Sigmoid colon (tissue), 7 donors: ENCODE data around the gene NCS1. TPM values are rescaled to one million over a fixed set of nuclear protein-coding genes. Genes with fewer than 3 reads are reported as not detected.

Experiments used
- DNase-seq: peaks from one replicate; pipeline ENCODE4 v3.0.0-alpha.2; 2019
- H3K27ac ChIP-seq, 4 donors: fragments of 200-600 bp; sonication (generic); one replicate each; pipeline ENCODE4 v1.5.1; 2016 to 2019; ENCODE audit warnings: mild to moderate bottlenecking in 1 of 4
- H3K27me3 ChIP-seq, 3 donors: fragments of 200-600 bp; sonication (generic); one replicate each; pipeline ENCODE4 v1.5.1; 2019; ENCODE audit warnings: mild to moderate bottlenecking in 1 of 3
- H3K36me3 ChIP-seq, 4 donors: fragments of 200-600 bp; sonication (generic); one replicate each; pipeline ENCODE4 v1.5.1; 2016 to 2019
- H3K4me1 ChIP-seq, 4 donors: fragments of 200-600 bp; sonication (generic); one replicate each; pipeline ENCODE4 v1.5.1; 2017 to 2019
- H3K4me3 ChIP-seq, 4 donors: fragments of 200-600 bp; sonication (generic); one replicate each; pipeline ENCODE4 v1.5.1; 2017 to 2019; ENCODE audit warnings: mild to moderate bottlenecking in 2 of 4, moderate library complexity in 1 of 4
- H3K9me3 ChIP-seq, 4 donors: fragments of 200-600 bp in 3 of 4; sonication (generic) in 3 of 4; one replicate each; pipeline versions ENCODE4 v1.5.1 to v1.6.1; 2013 to 2019
- EP300 ChIP-seq, 4 donors: sonication (generic); formaldehyde crosslinking; IDR thresholded peaks; one replicate each; pipeline ENCODE4 v1.6.1; 2017; ENCODE audit warnings: antibody characterized with exemption in 4 of 4
- POLR2A ChIP-seq, 2 donors: fragments of 450-650 bp; IDR thresholded peaks; one replicate each; pipeline ENCODE4 v1.6.1; 2016; ENCODE audit warnings: antibody characterized with exemption in 2 of 2, mild to moderate bottlenecking in 2 of 2, moderate library complexity in 2 of 2
- POLR2AphosphoS5 ChIP-seq, 4 donors: sonication (generic); formaldehyde crosslinking; IDR thresholded peaks; one replicate each; pipeline ENCODE4 v1.6.1; 2017; ENCODE audit warnings: antibody characterized with exemption in 4 of 4
- WGBS, 2 donors: extraction: QIAGEN DNeasy Blood & Tissue Kit; methylation state at CpG; one replicate each; pipeline ENCODE4 v1.1.7; 2013; 5-methylcytosine and 5-hydroxymethylcytosine counted together
- intact Hi-C: fragments of 100-400 bp; cut with DNase I; formaldehyde crosslinking; loops from one replicate; pipeline ENCODE4 v1.15.1; 2023
- polyA plus RNA-seq, 3 donors: library from polyadenylated mRNA; stranded (reverse); fragments of 200-250 nt; gene quantifications; one replicate each; pipeline ENCODE4 v1.2.3, GENCODE V29; 2013
- total RNA-seq, 4 donors: library from RNA; depleted of rRNA; stranded (reverse); fragments of >200 nt; gene quantifications; one replicate each; pipeline ENCODE4 v1.1.0, GENCODE V29; 2016
- TF ChIP-seq, protein P1 (sequence below), 4 experiments: fragments of 450-650 bp in 3 of 4; fragments of 200-600 bp in 1 of 4; IDR thresholded peaks; one replicate each; pipeline ENCODE4 v1.5.1; 2016 to 2019; ENCODE audit warnings: antibody characterized with exemption in 4 of 4, mild to moderate bottlenecking in 3 of 4, moderate library complexity in 2 of 4
- donor health status: healthy with polysubstance abuse.
- donor health status: Bipolar disorder and iron deficiency.
- donor health status: healthy.

NCS1 gene
- total and polyA plus RNA-seq, 7 donors = 0.69 to 133 (median 78.5) TPM

DNA sequence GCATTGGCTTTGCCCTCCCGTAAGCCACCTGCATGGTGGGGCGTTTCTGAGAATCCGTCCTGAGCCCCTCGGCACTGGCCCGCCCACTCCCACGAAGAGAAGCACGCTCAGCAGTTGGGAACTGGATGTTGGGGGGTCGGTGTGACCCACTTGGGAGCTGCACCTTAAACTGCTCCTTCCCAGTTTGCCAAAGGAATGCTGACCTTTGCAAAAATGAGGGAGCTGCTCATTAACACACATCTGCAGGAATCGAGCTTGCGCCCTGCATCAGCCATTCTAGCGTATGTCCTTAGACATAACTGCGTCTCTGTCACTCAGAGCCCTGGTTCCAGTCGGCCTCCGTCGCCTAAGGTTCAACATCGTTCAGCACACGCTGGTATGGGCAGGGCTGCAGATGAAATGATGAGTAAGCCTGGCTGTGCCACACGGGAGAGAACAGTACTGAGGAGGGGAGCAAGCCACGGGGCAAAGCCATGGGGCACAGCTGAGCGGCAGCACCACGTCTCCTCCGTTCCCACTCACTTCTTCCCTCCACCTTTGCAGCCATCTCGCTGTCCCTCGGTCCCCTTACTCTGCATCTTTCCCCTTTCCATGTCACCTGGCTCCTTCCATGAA, 28.8 kb upstream of the NCS1 start:
- Histone ChIP-seq H3K4me3 (peak overlapping the region in 2 of 4 donors; percentile 6 to 21), H3K27ac (peak overlapping the region in 3 of 4 donors; percentile 88 to 93 (median 90)), H3K27me3 (no peaks in the 10 kb centered on the region), H3K9me3 (no peaks in the 10 kb centered on the region), H3K4me1 (peaks cover 0 to 62% (median 52%) of the 10 kb centered on the region in 4 donors), H3K36me3 (no peaks in the 10 kb centered on the region)
- TF ChIP-seq POLR2AphosphoS5 (IDR thresholded peaks at IDR 0.05) = peak in 2 of 4 donors; percentile 5 to 12
- TF ChIP-seq, protein P1, sequence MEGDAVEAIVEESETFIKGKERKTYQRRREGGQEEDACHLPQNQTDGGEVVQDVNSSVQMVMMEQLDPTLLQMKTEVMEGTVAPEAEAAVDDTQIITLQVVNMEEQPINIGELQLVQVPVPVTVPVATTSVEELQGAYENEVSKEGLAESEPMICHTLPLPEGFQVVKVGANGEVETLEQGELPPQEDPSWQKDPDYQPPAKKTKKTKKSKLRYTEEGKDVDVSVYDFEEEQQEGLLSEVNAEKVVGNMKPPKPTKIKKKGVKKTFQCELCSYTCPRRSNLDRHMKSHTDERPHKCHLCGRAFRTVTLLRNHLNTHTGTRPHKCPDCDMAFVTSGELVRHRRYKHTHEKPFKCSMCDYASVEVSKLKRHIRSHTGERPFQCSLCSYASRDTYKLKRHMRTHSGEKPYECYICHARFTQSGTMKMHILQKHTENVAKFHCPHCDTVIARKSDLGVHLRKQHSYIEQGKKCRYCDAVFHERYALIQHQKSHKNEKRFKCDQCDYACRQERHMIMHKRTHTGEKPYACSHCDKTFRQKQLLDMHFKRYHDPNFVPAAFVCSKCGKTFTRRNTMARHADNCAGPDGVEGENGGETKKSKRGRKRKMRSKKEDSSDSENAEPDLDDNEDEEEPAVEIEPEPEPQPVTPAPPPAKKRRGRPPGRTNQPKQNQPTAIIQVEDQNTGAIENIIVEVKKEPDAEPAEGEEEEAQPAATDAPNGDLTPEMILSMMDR (IDR thresholded peaks at IDR 0.05) = no peak
- TF ChIP-seq POLR2A (IDR thresholded peaks at IDR 0.05) = no peak
- intact Hi-C loops = no loop called here
- 77 to 83% methylated on average over 24 of the region's 24 CpGs for WGBS, 2 donors
- no peak for DNase-seq

DNA sequence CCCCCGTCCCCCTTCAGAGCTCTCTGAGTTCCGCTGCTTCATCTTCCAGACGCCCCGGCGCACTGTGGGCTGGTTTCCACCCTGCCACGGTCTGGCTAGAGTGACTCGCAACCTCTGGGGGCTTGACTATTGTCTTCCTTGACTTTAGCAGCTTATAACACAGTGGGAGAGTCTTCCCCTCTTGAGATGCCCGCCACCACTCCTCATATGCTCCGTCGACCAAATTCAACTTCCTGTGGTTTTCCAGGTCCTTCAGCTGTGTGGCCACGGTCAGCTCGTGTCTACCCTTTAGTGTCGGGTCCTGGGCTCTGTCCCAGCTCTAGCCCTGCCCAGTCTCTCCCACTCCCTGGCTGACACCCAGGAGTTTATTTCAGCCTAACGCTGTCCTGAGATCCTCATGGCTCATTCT, 28.2 kb upstream of the NCS1 start:
- H3K27ac ChIP-seq = peak overlapping the region in 3 of 4 donors; percentile 88 to 93 (median 90)
- no peak for TF ChIP-seq POLR2A (IDR thresholded peaks at IDR 0.05)
- peak in 2 of 4 donors; percentile 34 to 47 for TF ChIP-seq POLR2AphosphoS5 (IDR thresholded peaks at IDR 0.05)
- H3K4me1 ChIP-seq = peaks cover 0 to 58% (median 47%) of the 10 kb centered on the region in 4 donors
- no peaks in the 10 kb centered on the region for H3K9me3 ChIP-seq
- H3K36me3 ChIP-seq = no peaks in the 10 kb centered on the region
- DNase-seq = peak; percentile 79
- 26 to 49% methylated on average over 14 of the region's 14 CpGs for WGBS, 2 donors
- H3K27me3 ChIP-seq = no peaks in the 10 kb centered on the region
- intact Hi-C loops = no loop called here
- H3K4me3 ChIP-seq = peak overlapping the region in 3 of 4 donors; percentile 0 to 21 (median 6)

DNA sequence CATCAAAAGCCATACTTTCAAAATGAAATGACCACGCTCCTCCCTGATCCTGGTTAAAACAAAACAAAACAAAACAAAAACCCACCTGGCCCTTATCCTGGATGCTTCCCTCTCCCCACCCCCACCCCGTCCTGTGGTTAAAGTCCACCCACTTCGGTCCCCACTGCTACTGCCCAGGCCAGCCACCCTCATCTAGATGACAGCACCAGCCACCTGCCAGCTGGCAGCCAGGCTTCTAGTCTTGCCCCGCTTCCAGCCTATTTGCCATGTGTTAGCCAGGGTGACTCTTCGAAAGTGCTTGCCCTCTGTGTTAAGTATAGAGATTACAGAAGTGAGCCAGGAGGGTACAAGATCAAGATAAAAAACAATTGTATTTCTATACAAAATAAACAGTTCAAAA, 27.5 kb upstream of the NCS1 start:
- Histone ChIP-seq H3K4me1 (peaks cover 0 to 50% (median 39%) of the 10 kb centered on the region in 4 donors), H3K27me3 (no peaks in the 10 kb centered on the region), H3K9me3 (no peaks in the 10 kb centered on the region), H3K4me3 (no peak overlapping the region), H3K36me3 (no peaks in the 10 kb centered on the region), H3K27ac (peak overlapping the region in 3 of 4 donors; percentile 88 to 93 (median 90))
- WGBS, 2 donors = 18 to 62% methylated on average over 4 to 5 of the region's 5 CpGs
- intact Hi-C loops = no loop called here
- no peak for DNase-seq
- TF ChIP-seq EP300 (IDR thresholded peaks at IDR 0.05) (no peak), POLR2A (IDR thresholded peaks at IDR 0.05) (no peak), POLR2AphosphoS5 (IDR thresholded peaks at IDR 0.05) (no peak)
- TF ChIP-seq, protein P1 (IDR thresholded peaks at IDR 0.05) = no peak

DNA sequence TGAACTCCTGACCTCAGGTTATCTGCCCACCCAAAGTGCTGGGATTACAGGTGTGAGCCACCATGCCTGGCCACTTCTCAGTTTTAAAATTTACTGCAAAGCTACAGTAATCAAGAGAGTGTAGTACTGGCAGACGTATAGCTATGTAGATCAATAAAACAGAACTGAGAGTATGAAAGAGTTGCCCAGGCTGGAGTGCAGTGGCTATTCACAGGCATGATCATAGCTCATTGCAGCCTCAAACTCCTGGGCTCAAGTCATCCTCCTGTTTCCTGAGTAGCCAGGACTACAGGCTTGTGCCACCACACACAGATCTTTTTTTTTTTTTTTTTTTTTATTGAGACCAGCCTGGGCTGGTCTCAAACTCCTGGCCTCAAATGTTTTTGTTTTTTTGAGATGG, 26.5 kb upstream of the NCS1 start:
- Histone ChIP-seq H3K4me3 (no peak overlapping the region), H3K36me3 (no peaks in the 10 kb centered on the region), H3K27ac (no peak overlapping the region), H3K27me3 (no peaks in the 10 kb centered on the region), H3K4me1 (peaks cover 0 to 42% (median 31%) of the 10 kb centered on the region in 4 donors), H3K9me3 (no peaks in the 10 kb centered on the region)
- 28 to 55% methylated on average over 1 of the region's 1 CpG for WGBS, 2 donors
- intact Hi-C loops = no loop called here
- no peak for DNase-seq
- TF ChIP-seq POLR2AphosphoS5 (IDR thresholded peaks at IDR 0.05) (no peak), EP300 (IDR thresholded peaks at IDR 0.05) (no peak), POLR2A (IDR thresholded peaks at IDR 0.05) (no peak)
- TF ChIP-seq, protein P1 (IDR thresholded peaks at IDR 0.05) = no peak

DNA sequence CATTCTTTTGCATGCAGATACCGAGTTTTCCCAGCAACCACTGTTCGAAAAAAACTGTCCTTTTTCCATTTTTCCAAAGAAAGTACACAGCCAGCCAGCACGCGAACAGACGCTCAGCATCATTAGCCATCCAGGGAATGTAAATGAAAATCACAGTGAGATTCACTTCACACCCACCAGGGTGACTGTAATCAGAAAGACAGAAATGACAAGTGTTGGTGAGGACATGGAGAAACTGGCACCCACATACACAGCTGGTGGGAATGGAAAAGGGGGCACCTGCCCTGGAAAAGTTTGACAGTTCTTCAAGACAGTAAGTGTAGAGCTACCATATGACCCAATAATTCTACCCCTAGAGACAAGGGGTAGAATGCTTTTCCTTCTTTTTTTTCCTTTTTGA, 25.0 kb upstream of the NCS1 start:
- Histone ChIP-seq H3K4me1 (peaks cover 0 to 34% (median 27%) of the 10 kb centered on the region in 4 donors), H3K36me3 (no peaks in the 10 kb centered on the region), H3K27me3 (no peaks in the 10 kb centered on the region), H3K9me3 (no peaks in the 10 kb centered on the region), H3K4me3 (no peak overlapping the region), H3K27ac (no peak overlapping the region)
- no peak for DNase-seq
- 85 to 86% methylated on average over 5 of the region's 5 CpGs for WGBS, 2 donors
- intact Hi-C loops = no loop called here
- TF ChIP-seq EP300 (IDR thresholded peaks at IDR 0.05) (no peak), POLR2AphosphoS5 (IDR thresholded peaks at IDR 0.05) (no peak), POLR2A (IDR thresholded peaks at IDR 0.05) (no peak)
- TF ChIP-seq, protein P1 (IDR thresholded peaks at IDR 0.05) = no peak
